ENCODE measurements around the gene C10orf71.

- TF ChIP-seq POLR2AphosphoS5 (IDR thresholded peaks at IDR 0.05; ENCODE audit: low read depth, low read length) (no peak), EZH2phosphoT487 (IDR thresholded peaks at IDR 0.05; ENCODE audit: borderline replicate concordance) (no peak), POLR2A (IDR thresholded peaks at IDR 0.05; ENCODE audit: borderline replicate concordance, extremely low read depth, insufficient read depth, insufficient read length) (no peak), SP1 (IDR thresholded peaks at IDR 0.05; ENCODE audit: low read depth) (no peak), CTCF (IDR thresholded peaks at IDR 0.05 in 2 of 3, conservative IDR thresholded peaks at IDR 0.05 in 1 of 3; ENCODE audit: borderline replicate concordance in 1 of 3, insufficient read depth in 1 of 3, low read depth in 2 of 3, low read length in 2 of 3) (no peak), SIN3A (IDR thresholded peaks at IDR 0.05; ENCODE audit: low read depth) (no peak), JUND (IDR thresholded peaks at IDR 0.05) (no peak), ZNF274 (IDR thresholded peaks at IDR 0.05; ENCODE audit: low read depth, low read length) (no peak)
Observed at GRCh38 chr10:49368256-49368655, 69.3 kb downstream of the C10orf71 start.

All from HCT116 (cell line).